Activated CD8-positive, alpha-beta memory T cell treated with anti-CD3 and anti-CD28 coated beads, Interleukin-2, amount 50 U/mL, for 4 hours (primary cell): Measurements from ENCODE around the gene GCNA.
"Not testable (repeated sequence)": the region's sequence is repeated elsewhere in the genome, so short reads cannot be mapped to it uniquely, and the experiment has no call there.

Experiments
- DNase-seq: peaks from one replicate; pipeline ENCODE4 v3.0.0-alpha.2; 2020

The GCNA gene

GRCh38 chrX:71644406-71644805 is 66.2 kb downstream of the GCNA start:
- DNase-seq: not testable (repeated sequence)

DNA sequence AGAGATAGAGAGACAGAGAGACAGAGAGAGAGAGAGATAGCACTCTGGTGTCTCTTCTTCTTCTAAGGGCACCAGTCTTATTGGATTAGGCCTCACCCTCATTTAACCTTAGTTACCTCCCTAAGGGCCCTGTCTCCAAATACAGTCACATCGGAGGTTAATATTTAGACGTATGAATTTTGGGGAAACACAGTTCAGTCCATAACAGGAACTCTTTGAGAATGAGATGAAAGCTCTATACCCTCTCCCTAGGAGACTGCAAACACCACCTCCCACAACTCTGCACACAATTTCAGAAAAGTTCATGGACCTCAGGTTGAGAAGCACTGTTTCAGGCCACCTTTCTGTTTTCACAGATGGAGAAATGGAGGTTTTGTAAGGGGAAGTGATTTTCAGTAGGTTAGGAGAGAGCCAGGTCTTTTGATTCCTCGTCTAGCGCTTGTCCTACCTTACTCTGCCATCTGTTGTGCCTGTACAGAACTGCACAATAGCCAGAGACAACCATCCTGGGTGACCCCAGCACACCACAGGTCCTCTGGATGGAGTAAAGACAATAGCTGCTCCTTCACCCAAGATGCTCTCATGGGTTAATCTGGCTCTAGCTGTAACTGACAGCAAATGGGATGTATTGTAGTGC is 72.2 kb downstream of the GCNA start:
- DNase-seq: no peak

DNA sequence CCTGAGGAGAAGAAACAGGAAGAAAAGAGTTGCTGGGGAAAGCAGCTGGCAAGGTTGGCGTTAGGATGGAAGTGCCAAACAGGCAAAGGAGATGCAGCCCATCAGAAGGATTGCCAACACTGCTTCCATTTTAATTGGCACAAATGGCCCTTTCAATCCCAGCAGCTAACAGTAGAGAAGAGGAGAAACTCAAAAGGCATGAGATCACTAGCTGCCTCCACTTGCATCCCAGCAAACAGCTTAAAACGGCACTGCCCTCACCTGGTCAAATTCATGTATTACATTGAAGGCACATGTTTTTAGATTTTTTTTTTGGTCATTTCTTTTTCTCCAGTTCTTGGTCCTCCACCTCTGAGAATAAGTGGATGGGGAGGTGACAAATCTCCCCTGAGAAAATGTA is 74.2 kb downstream of the GCNA start:
- peak; percentile 61 for DNase-seq

DNA sequence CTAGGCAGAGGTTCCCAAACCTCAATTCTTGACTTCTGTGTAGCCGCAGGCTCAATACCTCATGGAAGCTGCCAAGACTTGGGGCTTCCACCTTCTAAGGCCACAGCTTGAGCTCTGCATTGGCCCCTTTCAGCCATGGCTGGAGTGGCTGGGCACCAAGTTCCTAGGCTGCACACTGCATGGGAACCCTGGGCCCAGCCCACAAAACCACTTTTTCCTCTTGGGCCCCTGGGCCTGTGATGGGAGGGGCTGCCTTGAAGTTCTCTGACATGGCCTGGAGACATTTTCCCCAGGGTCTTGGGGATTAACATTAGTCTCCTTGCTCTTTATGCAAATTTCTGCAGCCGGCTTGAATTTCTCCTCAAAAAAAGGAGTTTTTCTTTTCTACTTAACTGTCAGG is 75.1 kb downstream of the GCNA start:
- no peak for DNase-seq

GRCh38 chrX:71657267-71657666 is 79.0 kb downstream of the GCNA start:
- no peak for DNase-seq

GRCh38 chrX:71659342-71659741 is 81.1 kb downstream of the GCNA start:
- no peak for DNase-seq

- DNase-seq: no peak
These were observed 81.7 kb downstream of the GCNA start for GRCh38 chrX:71659959-71660358.

- no peak for DNase-seq
These were observed 82.6 kb downstream of the GCNA start for GRCh38 chrX:71660562-71661416.

- DNase-seq: no peak
These were observed 83.7 kb downstream of the GCNA start for GRCh38 chrX:71661919-71662318.

DNA sequence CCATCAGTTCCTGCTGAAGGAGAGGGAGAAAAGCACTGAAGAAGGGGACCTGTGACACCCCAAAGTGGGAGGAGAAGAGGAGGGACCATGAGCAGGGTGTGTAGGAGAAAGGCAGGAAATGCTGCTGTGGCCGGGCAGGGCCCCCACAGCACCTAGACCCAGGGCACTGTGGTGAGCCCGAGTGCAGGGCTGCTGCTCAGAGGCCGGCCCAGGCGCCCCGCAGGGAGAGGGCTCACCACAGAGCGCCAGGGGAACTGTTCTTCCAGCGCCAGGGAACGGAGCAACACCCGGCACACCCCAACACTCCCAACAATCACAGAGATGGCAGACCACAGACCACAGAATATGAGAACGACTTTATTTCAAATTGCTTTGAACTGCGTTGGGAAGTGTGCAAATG is 84.4 kb downstream of the GCNA start:
- not testable (repeated sequence) for DNase-seq
